ENCODE results near the gene COX4I1.

Gene COX4I1

GRCh38 chr16:85847681-85848601, 48.4 kb downstream of the COX4I1 start:
- TF ChIP-seq CTCF (IDR thresholded peaks at IDR 0.05; ENCODE audit: borderline replicate concordance, extremely low read depth, low read length, poor library complexity, severe bottlenecking) (no peak), EZH2 (IDR thresholded peaks at IDR 0.05; ENCODE audit: borderline replicate concordance, low read depth, low read length, severe bottlenecking) (no peak)
- H3K27me3 ChIP-seq (ENCODE audit: insufficient read depth, low read length, poor library complexity): peaks cover 4% of the 10 kb centered on the region
- no peaks in the 10 kb centered on the region for H4K20me1 ChIP-seq (ENCODE audit: insufficient read depth, low read length)
- DNase-seq (no peak), ATAC-seq (ENCODE audit: insufficient read depth, low read depth) (no peak)
- no peak overlapping the region for H3K4me2 ChIP-seq (ENCODE audit: insufficient read depth, low read length)
- H3K4me1 ChIP-seq (ENCODE audit: insufficient read depth, low read length): no peaks in the 10 kb centered on the region
- H3K9ac ChIP-seq (ENCODE audit: low read depth, low read length): no peak overlapping the region
- H2AFZ ChIP-seq (ENCODE audit: low read depth, low read length): no peak overlapping the region
- H3K9me3 ChIP-seq (ENCODE audit: insufficient read depth, low read length, severe bottlenecking): no peaks in the 10 kb centered on the region
- no peak overlapping the region for H3K4me3 ChIP-seq (ENCODE audit: low read depth in 1 of 2, low read length in 2 of 2)
- no peak overlapping the region for H3K27ac ChIP-seq (ENCODE audit: low read length)
- H3K36me3 ChIP-seq (ENCODE audit: insufficient read depth, low read length): no peaks in the 10 kb centered on the region
- no peaks in the 10 kb centered on the region for H3K79me2 ChIP-seq (ENCODE audit: insufficient read depth, low read length)

GRCh38 chr16:85848986-85849385, 49.5 kb downstream of the COX4I1 start:
- Histone ChIP-seq H3K27ac (ENCODE audit: low read length) (no peak overlapping the region), H2AFZ (ENCODE audit: low read depth, low read length) (no peak overlapping the region), H3K4me1 (ENCODE audit: insufficient read depth, low read length) (no peaks in the 10 kb centered on the region), H3K4me2 (ENCODE audit: insufficient read depth, low read length) (no peak overlapping the region), H3K79me2 (ENCODE audit: insufficient read depth, low read length) (no peaks in the 10 kb centered on the region), H3K9me3 (ENCODE audit: insufficient read depth, low read length, severe bottlenecking) (no peaks in the 10 kb centered on the region), H3K36me3 (ENCODE audit: insufficient read depth, low read length) (no peaks in the 10 kb centered on the region), H4K20me1 (ENCODE audit: insufficient read depth, low read length) (no peaks in the 10 kb centered on the region), H3K9ac (ENCODE audit: low read depth, low read length) (no peak overlapping the region), H3K27me3 (ENCODE audit: insufficient read depth, low read length, poor library complexity) (peaks cover 4% of the 10 kb centered on the region), H3K4me3 (ENCODE audit: low read depth in 1 of 2, low read length in 2 of 2) (no peak overlapping the region)
- ATAC-seq (ENCODE audit: insufficient read depth, low read depth) (no peak), DNase-seq (no peak)
- TF ChIP-seq EZH2 (IDR thresholded peaks at IDR 0.05; ENCODE audit: borderline replicate concordance, low read depth, low read length, severe bottlenecking): no peak
- TF ChIP-seq CTCF (IDR thresholded peaks at IDR 0.05; ENCODE audit: borderline replicate concordance, extremely low read depth, low read length, poor library complexity, severe bottlenecking): no peak

- DNase-seq: no peak
- no peak for TF ChIP-seq EZH2 (IDR thresholded peaks at IDR 0.05; ENCODE audit: borderline replicate concordance, low read depth, low read length, severe bottlenecking)
- no peak for TF ChIP-seq CTCF (IDR thresholded peaks at IDR 0.05; ENCODE audit: borderline replicate concordance, extremely low read depth, low read length, poor library complexity, severe bottlenecking)
- H3K4me1 ChIP-seq (ENCODE audit: insufficient read depth, low read length): no peaks in the 10 kb centered on the region
- H2AFZ ChIP-seq (ENCODE audit: low read depth, low read length): no peak overlapping the region
- no peak overlapping the region for H3K27ac ChIP-seq (ENCODE audit: low read length)
- no peak overlapping the region for H3K4me2 ChIP-seq (ENCODE audit: insufficient read depth, low read length)
- H3K36me3 ChIP-seq (ENCODE audit: insufficient read depth, low read length): no peaks in the 10 kb centered on the region
- H3K79me2 ChIP-seq (ENCODE audit: insufficient read depth, low read length): no peaks in the 10 kb centered on the region
- H3K4me3 ChIP-seq (ENCODE audit: low read depth in 1 of 2, low read length in 2 of 2): no peak overlapping the region
- no peaks in the 10 kb centered on the region for H3K9me3 ChIP-seq (ENCODE audit: insufficient read depth, low read length, severe bottlenecking)
- no peak for ATAC-seq (ENCODE audit: insufficient read depth, low read depth)
- peaks cover 4% of the 10 kb centered on the region for H3K27me3 ChIP-seq (ENCODE audit: insufficient read depth, low read length, poor library complexity)
- no peaks in the 10 kb centered on the region for H4K20me1 ChIP-seq (ENCODE audit: insufficient read depth, low read length)
- H3K9ac ChIP-seq (ENCODE audit: low read depth, low read length): no peak overlapping the region
Measured at GRCh38 chr16:85849388-85849787, 49.9 kb downstream of the COX4I1 start.

Data from DND-41 (cell line).